GM21717 (cell line): ENCODE data around the gene KRT8.

Experiments used
- ATAC-seq: cut with Tn5 transposase; IDR thresholded peaks from one replicate; pipeline ENCODE4 v1.9.1; 2021; ENCODE audit warnings: mild to moderate bottlenecking, moderate library complexity; ENCODE audit not compliant: unreplicated experiment

The KRT8 gene

GRCh38 chr12:52925717-52926595 is 21.1 kb upstream of the KRT8 start:
- ATAC-seq = no peak

GRCh38 chr12:52924764-52925716 is 20.2 kb upstream of the KRT8 start:
- ATAC-seq = no peak

- no peak for ATAC-seq
Observed at GRCh38 chr12:52921488-52922165, 16.8 kb upstream of the KRT8 start.

- no peak for ATAC-seq
Observed at GRCh38 chr12:52920937-52921336, 16.1 kb upstream of the KRT8 start.

- ATAC-seq = no peak
Observed at GRCh38 chr12:52918784-52919183, 13.9 kb upstream of the KRT8 start.

- no peak for ATAC-seq
Observed at GRCh38 chr12:52918351-52918750, 13.5 kb upstream of the KRT8 start.

GRCh38 chr12:52917800-52918199 is 12.9 kb upstream of the KRT8 start:
- ATAC-seq = no peak

GRCh38 chr12:52916216-52916615 is 11.3 kb upstream of the KRT8 start:
- no peak for ATAC-seq

GRCh38 chr12:52915637-52916036 is 10.8 kb upstream of the KRT8 start:
- no peak for ATAC-seq

GRCh38 chr12:52914576-52915121 is 9.8 kb upstream of the KRT8 start:
- no peak for ATAC-seq

- no peak for ATAC-seq
Observed at GRCh38 chr12:52913431-52913821, 8.6 kb upstream of the KRT8 start.

GRCh38 chr12:52912711-52913430 is 8.0 kb upstream of the KRT8 start:
- ATAC-seq = no peak

- no peak for ATAC-seq
Observed at GRCh38 chr12:52910248-52910883, 5.5 kb upstream of the KRT8 start.

- ATAC-seq = no peak
Observed at GRCh38 chr12:52909796-52910195, 4.9 kb upstream of the KRT8 start.

GRCh38 chr12:52909331-52909730 is 4.5 kb upstream of the KRT8 start:
- ATAC-seq = no peak

- ATAC-seq = no peak
Observed at GRCh38 chr12:52907092-52907810, 2.4 kb upstream of the KRT8 start.

- no peak for ATAC-seq
Observed at GRCh38 chr12:52906191-52906601, 1.3 kb upstream of the KRT8 start.

GRCh38 chr12:52903855-52904508 is 894 bp downstream of the KRT8 start:
- ATAC-seq = no peak
